PC-3 (cell line): Measurements from ENCODE around the gene BRCA1. TPM values are rescaled to one million over a fixed set of nuclear protein-coding genes. Genes with fewer than 3 reads are reported as not detected.
"Not testable (repeated sequence)": the region's sequence is repeated elsewhere in the genome, so short reads cannot be mapped to it uniquely, and the experiment has no call there.

Experiments
- ATAC-seq: fragments of 200-7000 bp; cut with Tn5 transposase; 2 replicates; pipeline ENCODE4 v1.9.1; 2020; ENCODE audit warnings: mild to moderate bottlenecking, moderate library complexity
- BruUV-seq: library from RNA; stranded (reverse); fragments of 400-500 nt; replicated peaks from 2 replicates; lab custom pipeline; 2021; lab: Mats Ljungman, UMichigan
- CTCF ChIA-PET: fragments of 300-600 bp; sonication (Branson Sonifier 250); formaldehyde crosslinking; loops from one replicate; lab custom pipeline; 2022; ENCODE audit warnings: antibody characterized with exemption; lab: Charles Lee
- POLR2A ChIA-PET: fragments of 300-600 bp; sonication (Branson Sonifier 250); formaldehyde crosslinking; loops from one replicate; lab custom pipeline; 2022; ENCODE audit warnings: antibody characterized with exemption; ENCODE audit not compliant: unreplicated experiment; lab: Charles Lee
- DNase-seq: peaks from one replicate; pipeline ENCODE4 v3.0.0-alpha.2; 2015
- H2AFZ ChIP-seq: fragments of 300-600 bp; sonication (generic); 2 replicates; pipeline ENCODE4 v1.6.0; 2016; ENCODE audit warnings: antibody characterized with exemption, low read length
- H3F3A ChIP-seq: fragments of 300-600 bp; sonication (generic); one replicate; pipeline ENCODE4 v1.6.0; 2017; ENCODE audit warnings: antibody characterized with exemption, low read length, control low read depth, mild to moderate bottlenecking; ENCODE audit not compliant: unreplicated experiment
- H3K27ac ChIP-seq: fragments of 300-600 bp; sonication (generic); 2 replicates; pipeline ENCODE4 v1.5.1; 2016; ENCODE audit warnings: mild to moderate bottlenecking, low read length
- H3K27me3 ChIP-seq: fragments of 300-600 bp; sonication (generic); 2 replicates; pipeline ENCODE4 v1.6.1; 2016; ENCODE audit warnings: low read length, mixed read lengths
- H3K36me3 ChIP-seq: fragments of 300-600 bp; sonication (generic); 2 replicates; pipeline ENCODE4 v1.6.1; 2016; ENCODE audit warnings: low read depth, mixed run types, low read length, mixed read lengths
- H3K4me1 ChIP-seq: fragments of 300-600 bp; sonication (generic); 2 replicates; pipeline ENCODE4 v1.5.1; 2016; ENCODE audit warnings: low read length; ENCODE audit not compliant: insufficient read depth
- H3K4me2 ChIP-seq: fragments of 300-600 bp; sonication (generic); 2 replicates; pipeline ENCODE4 v1.6.0; 2016; ENCODE audit warnings: low read length
- H3K4me3 ChIP-seq: fragments of 300-600 bp; sonication (generic); 2 replicates; pipeline ENCODE4 v1.5.1; 2016; ENCODE audit warnings: mild to moderate bottlenecking, low read length, mixed read lengths
- H3K79me2 ChIP-seq: fragments of 300-600 bp; sonication (generic); 2 replicates; pipeline ENCODE4 v1.6.1; 2017; ENCODE audit warnings: low read length, mixed read lengths
- H3K9ac ChIP-seq: fragments of 300-600 bp; sonication (generic); 2 replicates; pipeline ENCODE4 v1.6.0; 2016; ENCODE audit warnings: mild to moderate bottlenecking, low read length
- H3K9me2 ChIP-seq: fragments of 300-600 bp; sonication (generic); replicated peaks from 2 replicates; pipeline ENCODE4 v1.6.1; 2016; ENCODE audit warnings: mixed run types, low read length, mixed read lengths
- H3K9me3 ChIP-seq: fragments of 300-600 bp; sonication (generic); 2 replicates; pipeline ENCODE4 v1.6.1; 2016; ENCODE audit warnings: low read length, mixed read lengths
- H4K20me1 ChIP-seq: fragments of 300-600 bp; sonication (generic); 2 replicates; pipeline ENCODE4 v1.6.1; 2016; ENCODE audit warnings: low read length, mixed read lengths
- CTCF ChIP-seq: fragments of 300-600 bp; sonication (generic); conservative IDR thresholded peaks from 2 replicates; pipeline ENCODE4 v1.5.1; 2017; ENCODE audit warnings: antibody characterized with exemption, low read depth, mild to moderate bottlenecking, low read length
- EZH2 ChIP-seq: fragments of 300-600 bp; sonication (generic); IDR thresholded peaks from one replicate; pipeline ENCODE4 v1.6.1; 2017; ENCODE audit warnings: antibody characterized with exemption, mild to moderate bottlenecking, low read length; ENCODE audit not compliant: unreplicated experiment
- EZH2phosphoT487 ChIP-seq: fragments of 300-600 bp; sonication (generic); IDR thresholded peaks from 2 replicates; pipeline ENCODE4 v1.6.1; 2018; ENCODE audit warnings: mild to moderate bottlenecking, antibody characterized with exemption, low read length, borderline replicate concordance
- intact Hi-C: fragments of 100-400 bp; cut with micrococcal nuclease; formaldehyde crosslinking; loops from 2 replicates; pipeline ENCODE4 v1.9.0; 2023
- total RNA-seq: library from RNA; depleted of rRNA; stranded (reverse); fragments of >200 nt; gene quantifications from 2 replicates; pipeline ENCODE4 v1.2.3, GENCODE V29; 2014

Gene BRCA1
- total RNA-seq, 1 experiment from 2014 or later: 36.3 TPM

GRCh38 chr17:43105146-43105545 is 20.0 kb downstream of the BRCA1 start:
- no peak for ATAC-seq
- CTCF ChIA-PET: no interaction called here
- no peaks in the 10 kb centered on the region for H3K79me2 ChIP-seq
- no peak overlapping the region for H3K9ac ChIP-seq
- BruUV-seq: no TSS peak
- no peaks in the 10 kb centered on the region for H3K9me3 ChIP-seq
- no peak overlapping the region for H3K4me2 ChIP-seq
- H3F3A ChIP-seq: no peaks in the 10 kb centered on the region
- no peak for DNase-seq
- TF ChIP-seq CTCF (no peak), EZH2phosphoT487 (no peak), EZH2 (no peak)
- H3K4me1 ChIP-seq: no peaks in the 10 kb centered on the region
- H4K20me1 ChIP-seq: no peaks in the 10 kb centered on the region
- POLR2A ChIA-PET: no interaction called here
- no peak overlapping the region for H3K4me3 ChIP-seq
- H3K9me2 ChIP-seq: no peaks in the 10 kb centered on the region
- no peak overlapping the region for H2AFZ ChIP-seq
- no peak overlapping the region for H3K27ac ChIP-seq
- intact Hi-C loops: no loop called here
- H3K27me3 ChIP-seq: no peaks in the 10 kb centered on the region
- no peaks in the 10 kb centered on the region for H3K36me3 ChIP-seq

DNA sequence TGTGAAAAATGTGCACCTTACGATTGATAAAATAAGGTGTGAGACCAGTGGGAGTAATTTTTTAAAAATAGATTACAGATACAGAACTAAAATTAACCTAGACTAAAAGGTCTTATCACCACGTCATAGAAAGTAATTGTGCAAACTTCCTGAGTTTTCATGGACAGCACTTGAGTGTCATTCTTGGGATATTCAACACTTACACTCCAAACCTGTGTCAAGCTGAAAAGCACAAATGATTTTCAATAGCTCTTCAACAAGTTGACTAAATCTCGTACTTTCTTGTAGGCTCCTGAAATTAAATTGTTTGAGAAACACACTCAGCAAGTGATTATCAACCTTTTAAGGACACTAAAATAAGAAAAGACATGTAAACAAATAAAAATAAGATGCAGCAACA is 20.5 kb downstream of the BRCA1 start:
- intact Hi-C loops: no loop called here
- Histone ChIP-seq H3K4me2 (no peak overlapping the region), H3K9me2 (no peaks in the 10 kb centered on the region), H3K9me3 (no peaks in the 10 kb centered on the region), H3K79me2 (no peaks in the 10 kb centered on the region), H2AFZ (no peak overlapping the region), H3K4me3 (no peak overlapping the region), H3K4me1 (no peaks in the 10 kb centered on the region), H3K9ac (no peak overlapping the region), H3K27me3 (no peaks in the 10 kb centered on the region), H3F3A (no peaks in the 10 kb centered on the region), H3K27ac (no peak overlapping the region), H3K36me3 (no peaks in the 10 kb centered on the region; the same call in 1 of the 2 replicates), H4K20me1 (no peaks in the 10 kb centered on the region)
- ChIA-PET CTCF (no interaction called here), POLR2A (no interaction called here)
- BruUV-seq: no TSS peak
- DNase-seq (no peak), ATAC-seq (no peak)
- TF ChIP-seq EZH2phosphoT487: no peak
- no peak for TF ChIP-seq EZH2
- TF ChIP-seq CTCF: no peak

DNA sequence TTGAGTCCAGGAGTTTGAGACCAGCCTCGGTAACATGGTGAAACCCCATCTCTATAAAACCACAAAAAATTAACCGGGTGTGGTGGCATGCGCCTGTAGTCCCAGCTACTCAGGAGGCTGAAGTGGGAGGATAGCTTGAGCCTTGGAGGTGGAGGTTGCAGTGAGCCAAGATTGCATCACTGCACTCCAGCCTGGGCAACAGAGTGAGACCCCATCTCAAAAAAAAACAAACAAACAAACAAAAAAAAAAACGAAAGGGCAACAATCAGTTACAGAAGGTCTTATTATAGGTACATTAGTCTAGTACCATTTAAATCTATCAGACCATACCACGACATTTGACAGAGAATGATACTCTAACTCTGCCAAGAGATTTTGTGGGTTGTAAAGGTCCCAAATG is 29.8 kb downstream of the BRCA1 start:
- H3K4me3 ChIP-seq, H2AFZ ChIP-seq, intact Hi-C loops, POLR2A ChIA-PET, H3K27ac ChIP-seq, H3K4me2 ChIP-seq, H3F3A ChIP-seq, H4K20me1 ChIP-seq, H3K9me3 ChIP-seq, CTCF ChIA-PET, H3K4me1 ChIP-seq, H3K9ac ChIP-seq, DNase-seq, ATAC-seq, H3K9me2 ChIP-seq, H3K79me2 ChIP-seq, BruUV-seq, H3K27me3 ChIP-seq: not testable (repeated sequence)
- peaks cover 11% of the 10 kb centered on the region; the same call in 1 of the 2 replicates for H3K36me3 ChIP-seq
